GM19043 (cell line): ENCODE measurements around the gene RUBCN.
"Not testable (repeated sequence)": the region's sequence is repeated elsewhere in the genome, so short reads cannot be mapped to it uniquely, and the experiment has no call there.

ENCODE experiments used
- ATAC-seq: cut with Tn5 transposase; IDR thresholded peaks from one replicate; pipeline ENCODE4 v1.9.1; 2021; ENCODE audit warnings: low read depth; ENCODE audit not compliant: unreplicated experiment

The RUBCN gene

DNA sequence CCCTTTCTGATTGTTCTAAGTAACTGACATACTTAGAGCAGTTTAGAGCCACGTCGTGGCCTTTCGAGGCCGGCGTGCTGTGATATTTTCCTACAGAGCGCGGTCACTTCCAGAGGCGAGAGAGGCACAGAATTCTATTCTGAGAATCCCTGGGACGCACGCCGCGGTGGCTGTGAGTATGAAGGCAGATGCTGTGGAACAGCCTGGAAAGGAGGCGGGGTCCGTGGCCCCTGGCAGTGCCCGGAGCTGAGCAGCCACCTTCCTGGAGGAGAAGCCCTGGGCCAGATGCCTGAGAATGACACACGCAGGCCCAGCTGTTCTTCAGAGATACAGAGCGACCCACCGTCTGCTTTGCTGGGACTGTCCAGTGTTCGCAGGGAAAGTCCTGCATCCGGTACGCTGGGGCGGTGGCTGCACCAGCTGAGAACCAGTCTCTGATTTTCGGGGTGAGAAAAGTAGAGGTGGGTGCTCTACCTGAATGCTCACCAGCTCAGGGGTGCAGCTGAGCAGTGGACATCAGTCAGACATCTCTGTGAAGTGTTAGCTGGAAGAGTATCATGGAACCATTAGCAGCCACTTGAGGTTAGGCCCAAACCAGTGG is 75.4 kb downstream of the RUBCN start:
- ATAC-seq, result not testable (repeated sequence)

DNA sequence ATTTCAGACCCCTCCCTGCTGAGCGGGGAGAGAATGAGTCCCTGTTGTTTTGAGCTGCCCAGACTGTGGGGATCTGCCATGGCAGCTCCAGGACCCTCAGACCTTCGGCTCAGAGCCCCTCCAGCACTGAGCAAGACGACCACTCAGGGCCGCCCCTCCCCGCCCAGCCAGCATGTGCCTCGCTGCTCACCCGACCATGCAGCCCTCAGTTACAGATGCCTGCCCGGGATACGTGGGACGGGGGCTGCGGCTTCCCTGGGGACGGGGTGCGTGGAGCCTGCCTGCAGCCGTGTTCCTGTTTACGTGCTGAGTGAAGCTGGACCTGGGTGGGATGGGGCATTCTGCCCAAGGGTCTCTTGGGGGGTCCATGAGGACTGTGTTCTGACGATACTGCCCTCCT is 77.0 kb downstream of the RUBCN start:
- not testable (repeated sequence) for ATAC-seq

DNA sequence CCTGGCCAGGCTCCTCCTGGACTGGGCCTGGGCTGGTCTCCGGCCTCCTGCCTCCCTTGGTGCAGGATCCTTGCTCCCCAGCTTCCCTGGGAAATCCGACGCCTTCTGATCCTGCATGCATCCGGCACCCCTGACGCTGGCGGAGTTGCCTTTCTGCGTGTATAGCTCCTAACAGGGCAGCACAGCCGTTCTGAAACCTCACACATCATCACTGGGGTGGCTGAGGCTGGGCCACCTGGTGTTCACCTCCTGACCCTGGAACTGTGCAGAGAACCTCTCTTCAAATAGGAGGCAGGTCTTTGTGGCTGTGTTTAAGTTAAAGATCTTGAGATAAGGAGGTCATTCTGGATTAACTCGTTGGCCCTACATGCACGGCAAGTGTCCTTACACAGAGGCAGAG is 77.6 kb downstream of the RUBCN start:
- not testable (repeated sequence) for ATAC-seq

DNA sequence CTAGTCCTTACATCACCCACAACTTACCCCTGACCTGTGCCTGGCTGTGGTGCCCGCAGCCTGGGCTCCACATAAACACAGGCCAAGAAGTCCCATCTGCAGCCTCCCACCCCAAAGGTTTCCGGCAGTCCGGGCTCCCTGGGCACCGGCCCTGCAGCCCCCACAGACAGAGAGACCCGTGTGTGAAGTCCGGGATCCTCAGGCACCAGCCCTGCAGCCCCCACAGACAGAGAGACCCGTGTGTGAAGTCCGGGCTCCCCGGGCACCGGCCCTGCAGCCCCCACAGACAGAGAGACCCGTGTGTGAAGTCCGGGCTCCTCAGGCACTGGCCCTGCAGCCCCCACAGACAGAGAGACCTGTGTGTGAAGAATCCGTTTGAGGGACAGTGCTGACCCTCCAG is 78.0 kb downstream of the RUBCN start:
- not testable (repeated sequence) for ATAC-seq

DNA sequence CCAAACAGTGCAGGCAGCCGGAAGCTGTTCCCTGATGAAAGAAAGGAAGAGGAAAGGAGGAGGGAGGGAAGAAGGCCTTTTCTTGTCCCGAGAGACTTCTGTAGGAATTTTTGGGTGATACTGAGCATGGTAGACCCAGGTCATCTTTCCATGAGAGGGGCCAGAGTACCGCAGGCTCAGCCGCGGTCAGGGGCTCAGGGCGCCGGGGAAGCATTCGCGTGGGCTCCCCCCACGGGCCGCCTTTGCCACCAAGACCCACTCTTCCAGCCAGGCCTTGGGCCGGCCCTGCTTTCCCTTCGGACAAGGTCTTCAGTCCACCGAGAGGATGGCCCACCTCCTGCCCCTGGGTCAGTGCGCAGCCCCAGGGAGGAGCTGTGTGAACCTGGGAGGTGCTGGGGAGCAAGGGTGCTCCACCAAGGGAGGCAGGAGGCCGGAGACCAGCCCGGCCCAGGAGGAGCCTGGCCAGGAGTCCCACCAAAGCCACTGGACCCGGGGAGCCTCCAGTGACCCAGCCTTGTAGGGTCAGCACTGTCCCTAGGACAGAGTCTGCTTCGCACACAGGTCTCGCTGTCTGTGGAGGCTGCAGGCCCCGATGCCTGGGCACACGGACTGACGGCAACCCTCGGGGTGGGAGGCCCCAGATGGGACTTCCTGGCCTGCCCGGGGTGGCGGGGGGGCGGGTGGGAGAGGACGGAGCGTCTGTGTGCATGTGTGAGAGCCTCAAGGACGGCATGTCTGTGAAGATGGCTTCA is 79.0 kb downstream of the RUBCN start:
- not testable (repeated sequence) for ATAC-seq

DNA sequence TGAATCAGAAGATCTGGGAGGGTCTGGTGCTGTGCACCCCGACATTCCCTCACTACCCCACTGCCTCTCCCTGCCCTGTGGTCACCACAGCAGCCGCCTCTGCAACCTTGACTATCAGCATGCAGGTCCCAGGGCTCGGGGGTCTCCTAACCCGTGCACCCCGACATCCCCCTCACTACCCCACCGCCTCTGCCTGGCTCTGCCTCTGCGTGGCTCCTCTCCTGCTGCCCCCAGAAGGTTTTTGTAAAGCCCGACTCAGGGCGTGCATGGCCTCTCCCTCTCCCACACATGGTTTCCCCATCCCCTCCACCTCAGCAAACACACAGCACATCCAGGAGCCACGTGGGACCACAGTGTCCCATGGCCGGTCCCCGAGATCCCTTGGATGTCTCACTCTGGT is 79.7 kb downstream of the RUBCN start:
- not testable (repeated sequence) for ATAC-seq

DNA sequence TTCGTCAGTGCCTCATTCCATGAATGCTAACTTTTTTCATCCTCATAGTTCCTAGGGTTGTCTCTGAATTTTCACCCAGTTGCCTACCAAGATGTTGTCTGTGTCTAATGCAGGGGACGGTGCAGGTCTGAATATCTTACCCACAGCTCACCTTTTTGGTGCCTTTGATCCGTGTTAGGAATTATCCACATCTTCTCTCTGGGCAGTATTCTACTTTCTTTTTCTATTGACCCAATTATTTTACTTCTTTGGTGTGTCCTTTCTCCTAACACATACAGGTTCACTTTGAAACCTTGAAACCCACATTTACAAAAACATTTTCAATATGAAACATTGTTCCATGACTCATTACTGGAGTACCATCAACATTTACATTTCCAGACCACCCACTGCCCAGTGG is 80.6 kb downstream of the RUBCN start:
- not testable (repeated sequence) for ATAC-seq

DNA sequence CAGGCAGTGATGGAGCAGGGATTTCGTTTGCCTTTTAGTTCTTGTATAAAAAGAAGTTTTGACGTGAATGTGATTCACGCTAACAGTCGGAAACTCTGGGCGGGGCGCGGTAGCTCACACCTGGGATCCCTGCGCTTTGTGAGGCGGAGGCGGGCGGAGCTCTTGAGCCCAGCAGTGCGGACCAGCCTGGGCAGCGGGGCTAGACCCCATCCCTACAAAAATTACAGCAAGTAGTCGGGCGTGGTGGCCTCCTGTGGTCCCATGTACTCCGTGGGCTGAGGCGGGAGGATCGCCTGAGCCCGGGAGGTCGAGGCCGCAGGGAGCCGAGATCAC is 81.7 kb downstream of the RUBCN start:
- ATAC-seq, result peak; percentile 26

DNA sequence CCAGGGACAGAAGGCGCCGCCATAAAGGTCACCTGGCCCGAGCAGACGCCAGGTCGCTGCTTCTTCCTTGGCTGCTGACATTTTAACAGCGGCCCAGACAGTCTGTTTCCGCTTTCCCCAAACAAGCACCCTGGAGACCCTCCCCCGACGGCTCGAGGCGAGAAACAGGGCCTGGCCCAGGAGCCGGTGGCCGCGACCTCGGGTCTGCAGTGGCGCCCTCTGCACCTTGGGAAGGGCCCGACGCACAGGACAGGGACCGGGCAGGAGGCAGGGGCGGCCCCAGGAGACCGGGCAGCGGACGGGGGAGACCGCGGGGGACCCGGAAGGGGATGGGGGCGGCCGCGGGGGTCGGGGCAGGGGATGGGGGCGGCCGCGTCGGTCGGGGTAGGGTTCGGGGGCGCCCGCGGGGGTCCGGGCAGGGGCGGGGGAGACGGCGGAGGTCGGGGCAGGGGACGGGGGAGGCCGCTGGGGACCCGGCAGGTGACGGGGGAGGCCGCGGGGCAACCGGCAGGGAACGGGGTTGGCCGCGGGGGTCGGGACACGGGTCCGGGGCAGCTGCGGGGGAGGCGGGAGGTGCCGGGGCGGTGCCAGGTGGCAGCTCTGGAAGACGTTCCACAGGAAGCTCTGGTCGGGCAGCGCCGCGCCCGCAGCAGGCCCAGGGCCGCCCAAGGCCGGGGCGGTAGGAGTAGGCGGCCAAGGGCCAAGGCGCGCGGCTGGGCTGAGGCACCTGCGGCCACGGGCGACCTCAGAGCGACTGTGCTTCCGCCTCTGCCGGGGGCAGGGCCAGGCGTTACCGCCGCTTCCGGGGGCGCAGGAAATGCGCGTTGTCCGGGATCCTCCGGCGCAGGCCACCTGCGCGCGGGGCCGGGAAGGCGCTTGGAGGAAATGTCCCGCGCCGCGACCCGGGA is 82.4 kb downstream of the RUBCN start:
- peak; percentile 86 for ATAC-seq

DNA sequence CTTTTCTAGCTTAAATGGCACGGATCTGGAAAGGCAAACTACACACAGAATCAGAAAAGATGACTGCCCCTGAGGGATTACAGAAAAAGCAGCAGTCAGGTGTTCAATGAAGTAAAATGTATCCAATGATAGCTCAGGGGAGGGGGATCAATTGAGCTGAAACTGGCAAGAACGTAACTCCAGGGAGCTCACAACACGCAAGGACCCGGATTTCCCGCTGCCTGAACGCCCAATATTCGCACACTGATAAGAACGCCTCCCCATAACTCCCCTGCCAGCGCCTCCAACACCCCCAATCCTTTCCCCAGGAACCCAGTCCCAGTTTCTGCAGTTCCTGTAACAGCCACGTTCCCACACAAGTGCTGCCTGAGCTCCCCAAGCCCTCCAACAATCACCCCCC is 83.8 kb downstream of the RUBCN start:
- not testable (repeated sequence) for ATAC-seq

DNA sequence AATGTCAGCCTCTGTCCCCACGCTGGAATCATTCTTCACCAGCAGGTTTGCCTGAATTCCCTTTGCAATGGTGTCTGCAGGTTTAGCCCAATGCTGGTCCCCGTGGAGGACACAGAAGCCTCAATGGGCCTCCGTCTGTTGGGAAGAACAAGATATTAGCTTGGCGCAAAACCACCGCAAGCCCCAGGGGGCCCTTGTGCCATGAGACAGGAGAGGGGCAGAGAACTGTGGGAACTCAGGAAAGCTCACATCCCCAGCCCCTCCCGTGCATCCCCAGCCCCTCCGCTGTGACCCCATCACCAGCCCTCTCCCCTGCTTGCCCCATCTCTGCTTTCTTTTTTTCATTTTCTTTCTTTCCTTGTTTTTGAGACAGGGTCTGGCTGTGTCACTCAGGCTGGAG is 89.1 kb downstream of the RUBCN start:
- not testable (repeated sequence) for ATAC-seq

DNA sequence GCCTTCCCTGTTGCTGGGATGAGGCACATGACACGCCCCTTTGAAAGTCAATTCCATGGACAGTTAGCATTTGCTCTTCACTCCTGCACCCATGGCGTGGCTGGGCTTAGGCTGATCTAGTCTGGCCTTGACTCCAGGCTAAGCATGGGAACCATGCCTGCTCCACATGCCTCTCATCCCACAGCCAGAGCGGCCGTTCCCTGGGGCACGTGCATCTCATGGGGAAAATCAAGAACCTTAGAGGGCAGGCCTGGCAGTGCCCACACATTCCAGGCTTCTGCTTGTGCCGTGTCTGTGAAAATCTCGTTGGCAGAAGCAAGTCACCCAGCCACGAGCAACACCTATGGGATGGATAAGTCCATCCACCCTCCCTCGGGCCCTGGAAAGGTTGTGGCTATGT is 89.5 kb downstream of the RUBCN start:
- not testable (repeated sequence) for ATAC-seq

DNA sequence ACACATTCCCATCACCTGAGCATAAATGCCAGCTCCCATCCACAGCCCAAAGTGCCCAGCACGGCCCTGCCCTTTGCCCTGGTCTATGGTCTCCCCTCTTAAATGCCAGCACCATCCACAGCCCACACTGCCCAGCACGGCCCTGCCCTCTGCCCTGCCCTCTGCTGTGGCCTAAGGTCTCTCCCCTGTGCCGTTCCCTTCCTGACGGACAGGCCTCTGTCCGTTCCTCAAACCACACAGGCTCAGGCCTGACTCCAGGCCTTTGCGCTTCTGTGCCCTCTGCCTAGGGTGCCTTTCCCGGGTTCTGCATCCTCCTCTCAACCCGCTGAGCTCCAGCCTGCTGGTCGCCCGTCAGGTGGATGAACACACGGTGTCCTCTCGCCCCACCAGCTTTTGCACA is 90.4 kb downstream of the RUBCN start:
- ATAC-seq, result not testable (repeated sequence)

DNA sequence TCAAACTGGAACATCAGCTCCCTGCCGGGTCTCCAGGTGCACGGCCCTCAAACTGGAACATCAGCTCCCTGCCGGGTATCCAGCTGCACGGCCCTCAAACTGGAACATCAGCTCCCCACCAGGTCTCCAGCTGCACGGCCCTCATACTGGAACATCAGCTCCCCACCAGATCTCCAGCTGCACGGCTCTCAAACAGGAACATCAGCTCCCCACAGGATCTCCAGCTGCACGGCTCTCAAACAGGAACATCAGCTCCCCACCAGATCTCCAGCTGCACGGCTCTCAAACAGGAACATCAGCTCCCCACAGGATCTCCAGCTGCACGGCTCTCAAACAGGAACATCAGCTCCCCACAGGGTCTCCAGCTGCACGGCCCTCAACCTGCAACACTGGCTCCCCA is 99.1 kb downstream of the RUBCN start:
- ATAC-seq, result not testable (repeated sequence)

DNA sequence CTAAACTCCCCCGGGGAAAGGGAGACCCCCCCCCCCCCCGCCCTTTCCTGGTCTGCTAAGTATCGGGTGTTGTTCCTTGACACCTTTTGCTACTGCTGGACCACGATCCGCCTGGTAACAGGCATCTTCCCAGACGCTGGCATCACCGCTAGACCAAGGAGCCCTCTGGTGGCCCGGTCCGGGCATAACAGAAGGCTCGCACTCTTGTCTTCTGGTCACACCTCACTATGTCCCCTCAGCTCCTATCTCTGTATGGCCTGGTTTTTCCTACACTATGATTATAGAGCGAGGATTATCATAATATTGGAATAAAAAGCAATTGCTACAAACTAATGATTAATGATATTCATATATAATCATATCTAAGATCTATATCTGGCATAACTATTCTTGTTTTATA is 104.7 kb downstream of the RUBCN start:
- ATAC-seq, result not testable (repeated sequence)

DNA sequence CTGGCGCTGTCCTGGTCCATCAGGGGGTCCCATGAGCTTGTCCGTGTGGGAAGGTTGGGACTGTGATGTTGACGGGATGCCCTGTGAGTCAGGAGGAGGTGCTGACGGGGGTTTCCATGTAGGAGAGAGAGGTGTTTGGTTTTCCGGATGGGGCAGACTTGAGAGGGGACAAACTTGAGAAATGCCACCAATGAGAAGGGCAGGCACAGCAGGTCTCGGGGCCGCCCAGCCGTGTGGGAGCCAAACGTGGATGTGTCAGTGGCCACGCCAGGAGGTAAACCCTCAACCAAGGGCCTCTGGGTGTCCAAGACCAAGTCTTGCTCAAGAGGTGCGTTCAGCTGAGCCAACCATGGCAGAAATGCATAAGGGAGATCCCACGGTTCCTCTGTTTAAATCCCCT is 105.9 kb downstream of the RUBCN start:
- ATAC-seq, result not testable (repeated sequence)

DNA sequence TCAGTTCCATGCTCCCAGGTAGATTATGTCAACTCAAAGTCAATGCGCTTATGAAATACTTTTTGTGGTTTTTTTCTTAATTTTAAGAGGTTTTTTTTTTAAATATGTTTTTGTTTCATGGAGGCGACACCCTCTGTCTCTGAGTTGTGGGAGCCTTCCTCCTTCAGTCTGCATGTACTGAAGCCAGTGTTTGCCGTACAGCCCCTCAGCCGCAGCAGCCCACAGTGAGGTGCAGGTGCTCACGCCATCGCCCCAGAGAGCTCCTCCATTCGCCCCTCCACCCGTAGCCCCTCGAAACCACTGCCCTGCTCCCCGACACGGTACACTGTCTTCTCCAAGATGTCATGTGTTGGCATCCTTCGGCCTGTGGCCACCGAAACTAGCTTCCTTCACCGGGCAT is 107.4 kb downstream of the RUBCN start:
- not testable (repeated sequence) for ATAC-seq

DNA sequence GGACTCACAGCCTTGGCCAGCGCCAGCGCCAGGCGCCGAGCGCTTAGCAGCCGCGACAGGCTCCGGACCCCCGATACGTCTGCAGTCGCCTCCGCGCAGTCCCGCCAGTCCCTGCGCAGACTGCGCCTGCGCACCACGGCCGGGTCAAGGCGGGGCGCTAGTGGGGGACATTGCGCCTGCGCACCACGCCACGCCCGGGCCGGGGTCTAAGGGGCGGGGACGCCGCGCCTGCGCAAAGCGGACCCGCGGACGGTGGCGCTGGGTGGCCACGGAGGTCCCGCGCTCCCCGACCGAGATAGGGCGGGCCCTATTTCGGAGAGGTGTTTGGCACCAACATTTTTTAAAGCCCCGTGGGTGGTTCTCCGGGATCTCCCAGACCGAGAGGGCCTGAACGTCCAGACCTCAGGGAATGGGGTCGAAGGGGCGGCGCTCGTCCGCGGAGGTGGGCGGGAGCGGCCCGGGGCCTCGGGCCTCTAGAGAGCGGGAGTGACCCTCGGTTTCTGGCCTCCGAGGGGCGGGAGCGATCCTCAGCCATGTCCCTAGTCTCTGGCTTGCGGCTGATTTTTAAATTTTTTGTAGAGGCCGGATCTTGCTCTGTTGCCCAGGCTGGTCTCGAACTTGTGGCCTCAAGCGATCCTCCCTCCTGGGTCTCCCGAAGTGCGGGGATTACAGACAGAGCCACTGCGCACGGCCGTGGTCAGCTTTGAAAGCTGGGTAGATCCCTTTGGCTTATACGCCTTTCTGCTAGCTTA is 108.8 kb downstream of the RUBCN start:
- ATAC-seq, result peak; percentile 78

DNA sequence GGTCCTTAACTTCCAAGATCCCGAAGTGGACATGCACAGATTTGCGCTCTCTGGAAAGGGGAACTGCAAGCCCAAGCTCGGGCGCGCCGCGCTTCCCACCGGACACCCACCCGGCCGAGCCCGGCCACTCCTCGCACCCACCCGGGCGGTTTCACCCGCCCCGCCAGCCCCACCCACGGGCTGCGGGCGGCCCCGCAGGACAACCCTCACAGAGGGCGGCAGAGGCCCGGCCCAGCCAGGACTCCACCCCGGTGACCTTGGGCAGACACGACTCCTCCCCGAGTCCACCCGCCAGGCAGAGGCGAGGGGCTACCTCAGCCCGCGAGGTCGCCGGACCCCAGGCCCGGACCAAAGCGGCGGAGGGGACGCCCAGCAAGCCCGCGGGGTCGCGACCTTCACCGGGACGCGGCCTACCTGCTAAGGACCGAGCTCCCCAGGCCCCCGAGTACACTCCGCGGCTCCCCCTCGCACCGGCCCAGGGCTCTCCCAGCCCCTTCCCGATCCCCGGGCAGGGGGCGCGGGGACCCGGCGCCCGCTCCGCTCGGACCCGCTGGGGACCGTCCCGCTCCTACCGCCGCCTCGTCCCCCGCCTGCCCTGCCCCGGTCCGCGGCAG is 109.4 kb downstream of the RUBCN start:
- peak; percentile 14 for ATAC-seq
